Gastroesophageal sphincter (tissue), 4 donors: ENCODE results near the gene GIPR. TPM values are rescaled to one million over a fixed set of nuclear protein-coding genes. Genes with fewer than 3 reads are reported as not detected.

Source experiments
- ATAC-seq: fragments of 150-250 bp; one replicate; pipeline ENCODE4 v1.9.1; 2016; ENCODE audit warnings: mild to moderate bottlenecking, moderate library complexity
- H3K27ac ChIP-seq, 4 donors: fragments of 200-600 bp; sonication (generic) in 3 of 4; 1 replicate in 3 of 4; 2 replicates in 1 of 4; pipeline ENCODE4 v1.5.1; 2016 to 2019
- H3K27me3 ChIP-seq: fragments of 200-600 bp; sonication (generic); one replicate; pipeline ENCODE4 v1.5.1; 2019
- H3K36me3 ChIP-seq, 2 donors: fragments of 200-600 bp; sonication (generic); one replicate each; pipeline ENCODE4 v1.5.1; 2019; ENCODE audit warnings: control low read depth in 1 of 2
- H3K4me1 ChIP-seq, 3 donors: fragments of 200-600 bp; sonication (generic); 1 replicate in 2 of 3; 2 replicates in 1 of 3; pipeline ENCODE4 v1.5.1; 2016 to 2019; ENCODE audit warnings: control low read depth in 2 of 3
- H3K4me3 ChIP-seq, 2 donors: fragments of 200-600 bp; sonication (generic); one replicate each; pipeline ENCODE4 v1.5.1; 2019; ENCODE audit warnings: mild to moderate bottlenecking in 1 of 2, moderate library complexity in 1 of 2
- H3K9me3 ChIP-seq, 3 donors: fragments of 200-600 bp; sonication (generic); one replicate each; pipeline ENCODE4 v1.5.1; 2017 to 2019; ENCODE audit warnings: control low read depth in 2 of 3
- CTCF ChIP-seq, 4 experiments: fragments of 200-600 bp in 2 of 4; fragments of 450-650 bp in 2 of 4; sonication (generic) in 1 of 4; IDR thresholded peaks; one replicate each; pipeline ENCODE4 v1.5.1; 2017 to 2019; ENCODE audit warnings: antibody characterized with exemption in 4 of 4, mild to moderate bottlenecking in 2 of 4, moderate library complexity in 2 of 4
- EP300 ChIP-seq: sonication (generic); formaldehyde crosslinking; IDR thresholded peaks from one replicate; pipeline ENCODE4 v1.6.1; 2017; ENCODE audit warnings: antibody characterized with exemption, mild to moderate bottlenecking
- POLR2A ChIP-seq, 2 donors: fragments of 450-650 bp; IDR thresholded peaks; one replicate each; pipeline ENCODE4 v1.6.1; 2017; ENCODE audit warnings: antibody characterized with exemption in 2 of 2, mild to moderate bottlenecking in 2 of 2, moderate library complexity in 1 of 2
- POLR2AphosphoS5 ChIP-seq: sonication (generic); formaldehyde crosslinking; IDR thresholded peaks from one replicate; pipeline ENCODE4 v1.6.1; 2017; ENCODE audit warnings: antibody characterized with exemption
- WGBS, 2 donors: methylation state at CpG; one replicate each; pipeline ENCODE4 v1.1.5; 2018; ENCODE audit warnings: low coverage in 1 of 2; 5-methylcytosine and 5-hydroxymethylcytosine counted together
- total RNA-seq, 4 donors: library from RNA; depleted of rRNA; stranded (reverse); fragments of >200 nt; gene quantifications; one replicate each; pipeline ENCODE4 v1.1.0, GENCODE V29; 2016

Gene GIPR
- total RNA-seq, 4 donors from 2014 or later = 0.54 TPM; not detected in 3

GRCh38 chr19:45691516-45692186 lies 23.6 kb downstream of the GIPR start, which contains the start of gene SNRPD2:
TSS of gene SNRPD2 (minus strand) at chr19:45691953. CDS start at chr19:45691888, 65 bp downstream.
- peaks cover 0 to 26% (median 10%) of the 10 kb centered on the region in 3 donors for H3K4me1 ChIP-seq
- WGBS, 2 donors = 0% methylated on average over 17 to 23 of the region's 36 CpGs

GRCh38 chr19:45692187-45693105 lies 24.4 kb downstream of the GIPR start, which contains the start of gene QPCTL:
TSS of gene QPCTL (plus strand) at chr19:45692666. CDS start at chr19:45692704, 38 bp downstream.
- Histone ChIP-seq H3K36me3 (peaks cover 0 to 39% of the 10 kb centered on the region in 2 donors), H3K4me3 (peak within 1 kb of the TSS; percentile 82 to 86), H3K27me3 (no peaks in the 10 kb centered on the region), H3K27ac (peak within 1 kb of the TSS; percentile 73 to 97 (median 94)), H3K4me1 (peaks cover 0 to 26% (median 10%) of the 10 kb centered on the region in 3 donors), H3K9me3 (no peaks in the 10 kb centered on the region)
- WGBS, 2 donors = 2% methylated on average over 16 of the region's 70 CpGs; no CpG with 5 or more reads in 1 of the 2 donors
- peak; percentile 53 for TF ChIP-seq POLR2AphosphoS5
- TF ChIP-seq CTCF (IDR thresholded peaks at IDR 0.05) = no peak
- TF ChIP-seq EP300 = no peak
- TF ChIP-seq POLR2A (IDR thresholded peaks at IDR 0.05) = peak; percentile 51 to 56
- peak; percentile 95 for ATAC-seq

More at GRCh38 chr19:45691516-45692186, 23.6 kb downstream of the GIPR start, which contains the start of gene SNRPD2:
- Histone ChIP-seq H3K36me3 (peaks cover 0 to 44% of the 10 kb centered on the region in 2 donors), H3K27ac (peak within 1 kb of the TSS; percentile 73 to 97 (median 94)), H3K9me3 (no peaks in the 10 kb centered on the region), H3K27me3 (no peaks in the 10 kb centered on the region), H3K4me3 (peak within 1 kb of the TSS; percentile 82 to 86)
- TF ChIP-seq POLR2AphosphoS5 = peak; percentile 96
- peak in 1 of 4 experiments; percentile 19 for TF ChIP-seq CTCF (IDR thresholded peaks at IDR 0.05)
- TF ChIP-seq EP300 = no peak
- TF ChIP-seq POLR2A (IDR thresholded peaks at IDR 0.05) = peak; percentile 72 to 84
- peak; percentile 85 for ATAC-seq

- 0 to 40% methylated on average over 1 to 3 of the region's 22 CpGs for WGBS, 2 donors
- Histone ChIP-seq H3K4me3 (peak overlapping the region; percentile 82 to 86), H3K9me3 (no peaks in the 10 kb centered on the region), H3K4me1 (peaks cover 0 to 26% (median 10%) of the 10 kb centered on the region in 3 donors), H3K36me3 (peaks cover 0 to 36% of the 10 kb centered on the region in 2 donors), H3K27me3 (no peaks in the 10 kb centered on the region), H3K27ac (peak overlapping the region; percentile 73 to 97 (median 94))
- ATAC-seq = no peak
- TF ChIP-seq POLR2AphosphoS5 (no peak), CTCF (IDR thresholded peaks at IDR 0.05) (peak in 3 of 4 experiments; percentile 78 to 91 (median 86))
Measured at GRCh38 chr19:45693106-45693788, 25.2 kb downstream of the GIPR start.

GRCh38 chr19:45701676-45702075 lies 33.7 kb downstream of the GIPR start:
- Histone ChIP-seq H3K4me3 (no peak overlapping the region), H3K9me3 (no peaks in the 10 kb centered on the region), H3K4me1 (no peaks in the 10 kb centered on the region), H3K27ac (no peak overlapping the region), H3K27me3 (no peaks in the 10 kb centered on the region), H3K36me3 (peaks cover 0 to 44% of the 10 kb centered on the region in 2 donors)
- WGBS, 2 donors = 60 to 76% methylated on average over 1 to 5 of the region's 7 CpGs
- ATAC-seq = no peak
- TF ChIP-seq CTCF (IDR thresholded peaks at IDR 0.05) (no peak), POLR2A (IDR thresholded peaks at IDR 0.05) (no peak), EP300 (no peak), POLR2AphosphoS5 (no peak)
